GM12878 (cell line): Measurements from ENCODE around the gene FYB1.

Experiments used
- CTCF ChIP-seq, 3 experiments: IDR thresholded peaks in 2 of 3; conservative IDR thresholded peaks in 1 of 3; 2 replicates each; pipeline ENCODE4 v1.5.1; 2011; ENCODE audit warnings: low read depth in 3 of 3, low read length in 3 of 3, mild to moderate bottlenecking in 3 of 3, control low read depth in 2 of 3, moderate library complexity in 2 of 3, inconsistent platforms in 1 of 3, mixed read lengths in 1 of 3; ENCODE audit not compliant: control insufficient read depth in 2 of 3, insufficient read depth in 1 of 3; ENCODE audit errors: extremely low read depth in 1 of 3
- EZH2 ChIP-seq: IDR thresholded peaks from 2 replicates; pipeline ENCODE4 v1.6.1; 2012; ENCODE audit warnings: low read depth, mild to moderate bottlenecking, control low read depth, inconsistent platforms, low read length, borderline replicate concordance; ENCODE audit not compliant: control insufficient read depth
- POLR2A ChIP-seq: IDR thresholded peaks from 2 replicates; pipeline ENCODE4 v1.6.1; 2011; ENCODE audit warnings: low read depth, mild to moderate bottlenecking, low read length
- REST ChIP-seq: IDR thresholded peaks from 2 replicates; pipeline ENCODE4 v1.6.1; 2012; ENCODE audit warnings: mild to moderate bottlenecking, low read depth, low read length

- TF ChIP-seq POLR2A, result no peak
- TF ChIP-seq EZH2, result no peak
- no peak for TF ChIP-seq REST
- no peak for TF ChIP-seq CTCF (IDR thresholded peaks at IDR 0.05 in 2 of 3, conservative IDR thresholded peaks at IDR 0.05 in 1 of 3; ENCODE audit: control insufficient read depth in 2 of 3, extremely low read depth in 1 of 3, insufficient read depth in 1 of 3, low read depth in 3 of 3, low read length in 3 of 3)
These were observed 156.8 kb downstream of the FYB1 start for GRCh38 chr5:39062530-39062929.
